ENCODE data around the gene ADIG. TPM values are rescaled to one million over a fixed set of nuclear protein-coding genes. Genes with fewer than 3 reads are reported as not detected.

The ADIG gene
- total and polyA plus RNA-seq, 7 donors = not detected

GRCh38 chr20:38569747-38570525 lies 11.1 kb upstream of the ADIG start:
- WGBS, 2 donors = 67 to 80% methylated on average over 5 of the region's 5 CpGs
- Histone ChIP-seq H3K9me3 (no peaks in the 10 kb centered on the region), H3K4me3 (no peak overlapping the region), H3K36me3 (peaks cover 9 to 91% (median 16%) of the 10 kb centered on the region in 4 donors), H3K27ac (no peak overlapping the region), H3K27me3 (no peaks in the 10 kb centered on the region), H3K4me1 (no peaks in the 10 kb centered on the region)
- DNase-seq = no peak
- TF ChIP-seq CTCF (IDR thresholded peaks at IDR 0.05) = no peak
- no peak for TF ChIP-seq POLR2A (IDR thresholded peaks at IDR 0.05)
- TF ChIP-seq EP300 (IDR thresholded peaks at IDR 0.05) = no peak
- TF ChIP-seq POLR2AphosphoS5 (IDR thresholded peaks at IDR 0.05) = no peak
- intact Hi-C loops (cut with DNase I) = no loop called here

GRCh38 chr20:38573413-38573812 lies 7.6 kb upstream of the ADIG start:
- TF ChIP-seq EP300 (IDR thresholded peaks at IDR 0.05) = no peak
- no peak for TF ChIP-seq POLR2AphosphoS5 (IDR thresholded peaks at IDR 0.05)
- no peak for TF ChIP-seq CTCF (IDR thresholded peaks at IDR 0.05)
- TF ChIP-seq POLR2A (IDR thresholded peaks at IDR 0.05) = no peak
- Histone ChIP-seq H3K27ac (no peak overlapping the region), H3K9me3 (no peaks in the 10 kb centered on the region), H3K4me3 (no peak overlapping the region), H3K4me1 (no peaks in the 10 kb centered on the region), H3K27me3 (no peaks in the 10 kb centered on the region), H3K36me3 (peaks cover 15 to 84% (median 19%) of the 10 kb centered on the region in 4 donors)
- intact Hi-C loops (cut with DNase I) = no loop called here
- DNase-seq = no peak
- 85 to 92% methylated on average over 7 of the region's 7 CpGs for WGBS, 2 donors

- Histone ChIP-seq H3K9me3 (no peaks in the 10 kb centered on the region), H3K27me3 (peaks cover 0 to 9% (median 0%) of the 10 kb centered on the region in 3 donors), H3K36me3 (peaks cover 8 to 31% (median 11%) of the 10 kb centered on the region in 4 donors), H3K4me3 (no peak overlapping the region), H3K27ac (no peak overlapping the region), H3K4me1 (no peaks in the 10 kb centered on the region)
- TF ChIP-seq EP300 (IDR thresholded peaks at IDR 0.05) = no peak
- TF ChIP-seq CTCF (IDR thresholded peaks at IDR 0.05) = no peak
- no peak for TF ChIP-seq POLR2AphosphoS5 (IDR thresholded peaks at IDR 0.05)
- TF ChIP-seq POLR2A (IDR thresholded peaks at IDR 0.05) = no peak
- DNase-seq = no peak
- intact Hi-C loops (cut with DNase I) = no loop called here
- WGBS, 2 donors = 70 to 74% methylated on average over 7 of the region's 7 CpGs
Observed at GRCh38 chr20:38579219-38579910, 1.6 kb upstream of the ADIG start.

- Histone ChIP-seq H3K4me3 (no peak overlapping the region), H3K27ac (no peak overlapping the region), H3K27me3 (peaks cover 0 to 14% (median 0%) of the 10 kb centered on the region in 3 donors), H3K36me3 (peaks cover 3 to 26% (median 10%) of the 10 kb centered on the region in 4 donors), H3K9me3 (no peaks in the 10 kb centered on the region), H3K4me1 (no peaks in the 10 kb centered on the region)
- intact Hi-C loops (cut with DNase I) = no loop called here
- 72 to 83% methylated on average over 4 of the region's 4 CpGs for WGBS, 2 donors
- no peak for DNase-seq
- no peak for TF ChIP-seq EP300 (IDR thresholded peaks at IDR 0.05)
- no peak for TF ChIP-seq POLR2A (IDR thresholded peaks at IDR 0.05)
- TF ChIP-seq CTCF (IDR thresholded peaks at IDR 0.05) = no peak
- TF ChIP-seq POLR2AphosphoS5 (IDR thresholded peaks at IDR 0.05) = no peak
Observed at GRCh38 chr20:38579921-38580320, 1.1 kb upstream of the ADIG start.

Data from sigmoid colon (tissue), 7 donors.